GM12875 (cell line): ENCODE measurements around the gene ADORA1.

Source experiments
- H3K4me3 ChIP-seq: one replicate; pipeline ENCODE4 v1.5.1; 2011; ENCODE audit warnings: low read depth, low read length, control low read depth
- CTCF ChIP-seq: IDR thresholded peaks from 2 replicates; pipeline ENCODE4 v1.5.1; 2011; ENCODE audit warnings: low read depth, mild to moderate bottlenecking, control low read depth, inconsistent platforms, low read length, moderate library complexity, borderline replicate concordance; ENCODE audit not compliant: insufficient read depth

The ADORA1 gene

GRCh38 chr1:203188686-203189232 is 61.2 kb downstream of the ADORA1 start:
- no peak overlapping the region for H3K4me3 ChIP-seq
- no peak for TF ChIP-seq CTCF

DNA sequence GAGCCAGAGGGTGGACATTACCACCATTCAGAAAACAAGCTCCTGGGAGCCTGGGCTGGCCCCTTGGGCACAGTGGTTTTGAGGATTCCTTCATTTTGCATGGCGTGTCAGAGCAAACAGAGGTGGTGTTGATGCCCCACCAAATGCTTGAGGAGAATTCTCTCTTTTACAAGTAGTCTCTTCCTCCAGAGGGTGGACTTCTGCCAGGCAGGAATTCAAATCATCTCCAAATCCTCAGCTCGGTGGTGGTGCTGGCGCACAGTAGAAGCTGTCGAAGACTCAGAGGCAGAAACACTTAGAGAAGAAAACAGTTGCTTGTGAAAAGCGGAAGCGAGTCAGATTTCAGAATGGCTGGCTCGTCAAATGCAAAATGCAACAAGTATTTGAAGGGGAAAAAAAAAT is 62.4 kb downstream of the ADORA1 start:
- H3K4me3 ChIP-seq, result no peak overlapping the region
- no peak for TF ChIP-seq CTCF

- H3K4me3 ChIP-seq, result no peak overlapping the region
- no peak for TF ChIP-seq CTCF
Observed at GRCh38 chr1:203190949-203191348, 63.4 kb downstream of the ADORA1 start.

DNA sequence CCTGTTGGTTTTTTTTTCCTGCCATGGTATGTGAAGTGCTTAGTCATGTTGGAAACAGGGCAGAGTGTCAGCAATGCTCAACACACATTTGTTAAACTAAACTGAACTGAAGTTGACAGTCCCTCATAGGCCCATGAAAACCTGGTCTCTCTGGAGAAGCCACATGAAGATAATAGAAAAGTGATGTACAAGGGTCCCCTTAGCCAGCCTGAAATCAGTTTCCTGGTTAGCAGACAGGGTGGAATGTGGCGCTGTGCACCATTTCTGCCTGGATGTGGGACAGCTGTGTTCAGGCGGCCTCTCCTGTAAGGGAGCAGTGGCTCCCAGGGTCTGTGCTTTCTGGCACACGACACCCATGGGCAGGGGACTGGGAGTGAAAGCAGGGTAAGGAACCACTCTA is 68.8 kb downstream of the ADORA1 start:
- no peak overlapping the region for H3K4me3 ChIP-seq
- TF ChIP-seq CTCF, result no peak

GRCh38 chr1:203197625-203198024 is 70.1 kb downstream of the ADORA1 start:
- no peak for TF ChIP-seq CTCF
- no peak overlapping the region for H3K4me3 ChIP-seq

DNA sequence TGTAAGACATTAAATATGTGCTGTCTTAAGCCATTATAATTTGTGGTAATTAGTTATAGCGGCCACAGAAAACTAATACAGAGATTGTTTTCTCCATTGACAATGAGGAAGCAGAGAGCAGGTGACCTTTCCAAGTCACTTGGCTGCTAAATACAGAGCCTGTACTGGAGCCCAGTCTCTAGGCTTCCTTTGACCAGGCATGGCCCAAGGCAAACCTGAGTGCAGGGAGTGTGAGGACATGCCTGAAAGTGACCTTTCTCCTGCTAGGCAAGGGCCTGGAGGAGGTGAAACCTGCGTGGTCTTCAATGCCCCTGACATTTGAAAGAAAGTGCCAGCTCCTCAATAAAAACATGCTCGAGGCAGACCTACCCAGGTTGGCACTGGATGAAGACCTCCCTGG is 71.5 kb downstream of the ADORA1 start:
- H3K4me3 ChIP-seq, result no peak overlapping the region
- TF ChIP-seq CTCF, result no peak

DNA sequence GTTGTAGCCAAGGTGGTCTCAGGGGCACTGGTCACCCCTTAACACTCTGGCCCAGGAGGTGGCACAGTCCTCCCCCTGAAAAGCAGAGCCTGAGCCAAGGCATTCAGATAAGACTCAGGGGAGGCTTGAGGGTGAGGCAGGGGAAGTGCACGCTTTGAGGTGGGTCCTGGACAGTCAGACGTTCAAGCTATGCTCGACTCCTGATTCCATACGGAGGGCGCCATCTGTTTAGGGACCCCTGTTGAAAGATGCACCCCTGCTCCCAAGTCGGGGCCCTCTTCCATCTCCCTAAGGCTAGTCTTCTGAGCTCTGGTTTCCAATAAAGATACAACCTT is 71.9 kb downstream of the ADORA1 start:
- TF ChIP-seq CTCF, result no peak
- no peak overlapping the region for H3K4me3 ChIP-seq
